MG63 (cell line): ENCODE data around the gene SNX5. TPM values are rescaled to one million over a fixed set of nuclear protein-coding genes. Genes with fewer than 3 reads are reported as not detected.

Source experiments
- DNase-seq: peaks from one replicate; pipeline ENCODE4 v3.0.0-alpha.2; 2020
- H3K27me3 ChIP-seq: fragments of 250-450 bp; sonication (Bioruptor Pico); 2 replicates; pipeline ENCODE4 v1.5.1; 2020; ENCODE audit warnings: mild to moderate bottlenecking, moderate library complexity
- H3K36me3 ChIP-seq: fragments of 250-450 bp; sonication (Bioruptor Pico); 2 replicates; pipeline ENCODE4 v1.5.1; 2020; ENCODE audit warnings: mild to moderate bottlenecking, moderate library complexity
- H3K4me3 ChIP-seq: fragments of 250-450 bp; sonication (Bioruptor Pico); 2 replicates; pipeline ENCODE4 v1.5.1; 2020; ENCODE audit warnings: mild to moderate bottlenecking, moderate library complexity
- H3K9me3 ChIP-seq: fragments of 250-450 bp; sonication (Bioruptor Pico); 2 replicates; pipeline ENCODE4 v1.5.1; 2020; ENCODE audit warnings: mild to moderate bottlenecking, moderate library complexity
- total RNA-seq: library from RNA; depleted of rRNA; stranded (reverse); fragments of >200 nt; shearing (Covaris generic); gene quantifications from 2 replicates; pipeline ENCODE4 v1.2.3, GENCODE V29; 2014; ENCODE audit warnings: low replicate concordance

Gene SNX5
- total RNA-seq, 1 experiment from 2014 or later, result 99.6 TPM

- no peak overlapping the region for H3K4me3 ChIP-seq
- DNase-seq, result no peak
- H3K27me3 ChIP-seq, result no peaks in the 10 kb centered on the region
- peaks cover 86% of the 10 kb centered on the region for H3K36me3 ChIP-seq
- no peaks in the 10 kb centered on the region for H3K9me3 ChIP-seq
Observed at GRCh38 chr20:17952692-17953684, 15.6 kb downstream of the SNX5 start.

DNA sequence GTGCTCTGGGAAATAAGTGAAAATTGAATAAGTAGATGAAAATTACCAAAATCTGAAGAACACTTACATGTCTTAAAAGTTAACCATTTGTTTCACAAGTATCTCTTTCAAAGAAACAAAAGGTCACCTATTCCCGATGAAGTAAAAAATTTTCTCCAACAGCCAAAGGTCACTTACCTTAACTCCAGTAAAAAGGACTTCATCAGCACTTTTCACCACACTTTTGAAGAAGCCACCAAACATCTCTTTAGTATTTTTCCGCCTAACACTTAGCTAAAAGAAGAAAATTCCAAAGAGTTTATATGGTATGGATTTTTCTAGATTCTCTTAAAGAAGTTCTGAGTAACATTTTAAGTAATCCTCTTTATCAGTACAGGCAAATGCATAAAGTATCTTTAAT is 17.3 kb downstream of the SNX5 start:
- Histone ChIP-seq H3K36me3 (peaks cover 97% of the 10 kb centered on the region), H3K9me3 (no peaks in the 10 kb centered on the region), H3K27me3 (no peaks in the 10 kb centered on the region), H3K4me3 (no peak overlapping the region)
- no peak for DNase-seq

GRCh38 chr20:17950670-17951069 is 17.9 kb downstream of the SNX5 start:
- DNase-seq, result no peak
- H3K4me3 ChIP-seq, result no peak overlapping the region
- peaks cover 97% of the 10 kb centered on the region for H3K36me3 ChIP-seq
- H3K27me3 ChIP-seq, result no peaks in the 10 kb centered on the region
- H3K9me3 ChIP-seq, result no peaks in the 10 kb centered on the region

DNA sequence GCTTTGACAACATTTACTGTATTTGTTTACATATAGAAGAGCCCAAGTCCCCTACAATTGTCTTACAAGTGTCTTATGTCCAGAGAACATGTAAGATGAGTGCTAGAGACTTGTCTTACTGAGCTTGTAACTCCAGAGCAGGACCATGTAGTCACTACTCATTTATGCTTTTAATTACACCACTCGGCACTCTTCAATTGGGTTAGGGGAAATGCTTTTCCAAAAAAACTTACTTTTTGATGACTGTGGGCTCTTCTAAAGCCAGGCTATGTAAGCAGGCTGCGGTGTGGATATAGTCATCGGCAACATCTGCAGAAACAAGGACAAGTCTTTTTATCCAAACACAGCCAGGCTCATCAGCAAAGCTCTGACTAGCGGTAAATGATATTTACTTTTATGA is 18.7 kb downstream of the SNX5 start:
- Histone ChIP-seq H3K4me3 (no peak overlapping the region), H3K27me3 (no peaks in the 10 kb centered on the region), H3K36me3 (peaks cover 97% of the 10 kb centered on the region), H3K9me3 (no peaks in the 10 kb centered on the region)
- no peak for DNase-seq

DNA sequence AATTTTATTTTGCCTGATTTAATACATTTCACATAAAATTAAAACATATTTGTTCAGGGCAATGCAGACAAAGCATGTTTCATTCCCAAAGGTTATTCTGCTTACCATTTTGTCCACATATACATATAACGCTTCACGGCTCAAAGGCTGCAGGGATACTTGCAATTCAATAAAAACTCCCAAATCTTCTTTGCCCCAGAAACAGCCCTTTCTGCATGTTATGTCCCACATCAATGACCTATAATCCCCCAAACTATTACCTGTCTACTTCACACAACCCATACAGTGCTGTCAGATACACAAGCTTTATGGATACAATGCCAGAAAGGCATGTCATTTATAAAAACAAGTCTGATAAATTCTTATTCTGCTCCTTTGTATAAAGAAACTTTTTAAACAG is 20.2 kb downstream of the SNX5 start:
- Histone ChIP-seq H3K4me3 (no peak overlapping the region), H3K27me3 (no peaks in the 10 kb centered on the region), H3K36me3 (peaks cover 94% of the 10 kb centered on the region), H3K9me3 (no peaks in the 10 kb centered on the region)
- DNase-seq, result no peak

DNA sequence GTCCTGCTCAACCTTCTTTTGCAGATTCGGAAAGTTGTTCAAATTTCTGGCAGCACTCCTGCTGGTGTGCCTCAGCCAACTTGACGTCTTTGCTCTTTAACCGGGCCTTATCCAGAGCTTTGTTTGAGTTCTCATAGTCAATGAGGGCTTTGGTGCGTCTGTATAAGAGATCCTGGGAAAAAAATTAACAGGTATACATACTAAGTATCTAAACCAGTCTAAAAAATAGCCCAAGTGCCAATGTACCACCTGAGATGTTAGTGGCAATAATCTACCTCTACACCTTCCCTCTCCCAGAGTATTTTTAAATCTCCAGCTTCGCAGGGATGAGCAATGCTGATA is 21.1 kb downstream of the SNX5 start:
- no peak overlapping the region for H3K4me3 ChIP-seq
- DNase-seq, result no peak
- H3K9me3 ChIP-seq, result no peaks in the 10 kb centered on the region
- H3K36me3 ChIP-seq, result peaks cover 96% of the 10 kb centered on the region
- H3K27me3 ChIP-seq, result no peaks in the 10 kb centered on the region

GRCh38 chr20:17946572-17947473 is 21.8 kb downstream of the SNX5 start:
- DNase-seq, result no peak
- Histone ChIP-seq H3K36me3 (peaks cover 96% of the 10 kb centered on the region), H3K4me3 (no peak overlapping the region), H3K27me3 (no peaks in the 10 kb centered on the region), H3K9me3 (no peaks in the 10 kb centered on the region)

- H3K9me3 ChIP-seq, result no peaks in the 10 kb centered on the region
- DNase-seq, result no peak
- no peak overlapping the region for H3K4me3 ChIP-seq
- no peaks in the 10 kb centered on the region for H3K27me3 ChIP-seq
- H3K36me3 ChIP-seq, result peaks cover 96% of the 10 kb centered on the region
Observed at GRCh38 chr20:17946040-17946439, 22.6 kb downstream of the SNX5 start.

DNA sequence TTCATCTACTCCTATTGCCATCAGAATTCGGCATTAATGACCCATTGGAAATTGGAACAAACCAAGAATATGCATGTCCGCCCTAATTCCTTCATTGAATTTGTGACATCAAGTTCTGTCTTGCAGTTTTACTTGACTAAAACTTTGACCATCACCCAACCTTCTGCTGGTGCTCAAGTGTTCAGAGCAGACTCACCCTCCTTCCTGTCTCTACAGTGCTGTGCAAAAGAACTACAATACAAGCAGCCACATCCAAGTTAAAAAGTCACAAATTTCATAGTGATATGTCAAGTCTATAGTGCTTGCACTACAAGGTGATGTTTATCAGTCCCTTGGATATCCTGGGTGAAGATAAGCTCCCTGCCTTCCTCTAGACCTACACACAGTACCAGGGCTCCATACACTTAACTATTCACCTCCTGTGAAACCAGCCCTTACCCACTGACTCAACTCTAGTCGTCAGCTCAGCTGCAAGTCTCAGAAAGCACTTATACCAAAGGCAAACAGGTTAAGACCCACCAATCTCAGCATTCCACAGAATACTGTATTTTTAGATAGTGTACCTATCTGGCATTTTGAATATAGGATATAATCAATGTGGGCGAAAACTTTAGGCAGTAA is 23.6 kb downstream of the SNX5 start:
- peaks cover 94% of the 10 kb centered on the region for H3K36me3 ChIP-seq

DNA sequence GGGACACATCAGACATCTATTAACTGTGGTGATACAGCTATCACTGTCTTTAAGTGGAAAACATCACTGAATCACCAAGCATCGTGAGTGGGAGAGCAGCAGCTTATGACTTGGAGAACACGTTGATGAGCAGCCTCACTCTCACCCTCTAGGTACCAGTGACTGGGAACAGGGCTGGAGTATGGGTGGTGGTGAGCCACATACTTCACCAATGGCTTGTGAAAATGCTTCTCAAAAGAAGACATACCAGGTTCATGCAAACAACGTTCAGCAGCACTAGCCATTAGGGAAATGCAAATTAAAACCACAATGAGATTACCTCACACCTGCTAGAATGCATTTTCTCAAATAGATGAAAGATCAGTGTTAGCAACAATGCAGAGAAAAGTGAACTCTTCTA is 25.3 kb downstream of the SNX5 start:
- no peak for DNase-seq
- Histone ChIP-seq H3K9me3 (no peaks in the 10 kb centered on the region), H3K27me3 (no peaks in the 10 kb centered on the region), H3K4me3 (no peak overlapping the region), H3K36me3 (peaks cover 81% of the 10 kb centered on the region)

More for the DNA sequence above, 23.6 kb downstream of the SNX5 start:
- H3K9me3 ChIP-seq, result no peaks in the 10 kb centered on the region
- no peak overlapping the region for H3K4me3 ChIP-seq
- no peak for DNase-seq
- H3K27me3 ChIP-seq, result no peaks in the 10 kb centered on the region

- Histone ChIP-seq H3K4me3 (no peak overlapping the region), H3K27me3 (no peaks in the 10 kb centered on the region), H3K9me3 (no peaks in the 10 kb centered on the region), H3K36me3 (peaks cover 66% of the 10 kb centered on the region)
- DNase-seq, result no peak
Observed at GRCh38 chr20:17941826-17942196, 26.8 kb downstream of the SNX5 start.

DNA sequence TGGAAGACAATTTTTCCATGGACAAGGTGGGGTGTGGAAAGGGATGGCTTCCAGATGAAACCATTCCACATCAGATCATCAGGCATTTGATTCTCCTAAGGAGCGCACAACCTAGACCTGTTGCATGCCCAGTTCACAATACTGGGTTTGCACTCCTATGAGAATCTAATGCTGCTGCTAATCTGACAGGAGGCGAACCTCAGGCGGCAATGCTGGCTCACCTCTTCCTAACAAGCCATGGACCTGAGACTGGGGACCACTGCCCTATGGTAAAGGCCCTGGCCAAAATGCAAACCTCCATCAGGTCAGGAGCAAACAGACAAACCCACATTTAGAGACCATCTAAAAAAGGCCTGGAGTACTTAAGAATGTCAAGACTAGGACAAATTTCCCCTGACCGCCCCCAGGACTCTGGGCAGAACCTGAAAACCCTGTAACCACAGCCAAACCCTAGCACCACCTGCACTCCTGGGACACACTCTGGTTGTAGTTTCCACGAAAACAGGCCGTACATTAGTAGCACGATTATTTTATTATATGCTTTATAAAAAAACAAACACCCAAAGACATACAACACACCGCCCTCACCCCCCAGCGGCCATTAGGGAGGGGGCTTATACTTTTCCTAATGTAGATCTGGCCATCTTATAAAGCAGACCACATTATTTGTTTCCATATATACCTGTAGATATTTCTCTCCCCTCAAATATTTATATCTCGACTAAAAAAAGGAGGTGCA is 27.3 kb downstream of the SNX5 start:
- Histone ChIP-seq H3K36me3 (peaks cover 60% of the 10 kb centered on the region), H3K9me3 (no peaks in the 10 kb centered on the region), H3K4me3 (no peak overlapping the region), H3K27me3 (no peaks in the 10 kb centered on the region)
- DNase-seq, result no peak

DNA sequence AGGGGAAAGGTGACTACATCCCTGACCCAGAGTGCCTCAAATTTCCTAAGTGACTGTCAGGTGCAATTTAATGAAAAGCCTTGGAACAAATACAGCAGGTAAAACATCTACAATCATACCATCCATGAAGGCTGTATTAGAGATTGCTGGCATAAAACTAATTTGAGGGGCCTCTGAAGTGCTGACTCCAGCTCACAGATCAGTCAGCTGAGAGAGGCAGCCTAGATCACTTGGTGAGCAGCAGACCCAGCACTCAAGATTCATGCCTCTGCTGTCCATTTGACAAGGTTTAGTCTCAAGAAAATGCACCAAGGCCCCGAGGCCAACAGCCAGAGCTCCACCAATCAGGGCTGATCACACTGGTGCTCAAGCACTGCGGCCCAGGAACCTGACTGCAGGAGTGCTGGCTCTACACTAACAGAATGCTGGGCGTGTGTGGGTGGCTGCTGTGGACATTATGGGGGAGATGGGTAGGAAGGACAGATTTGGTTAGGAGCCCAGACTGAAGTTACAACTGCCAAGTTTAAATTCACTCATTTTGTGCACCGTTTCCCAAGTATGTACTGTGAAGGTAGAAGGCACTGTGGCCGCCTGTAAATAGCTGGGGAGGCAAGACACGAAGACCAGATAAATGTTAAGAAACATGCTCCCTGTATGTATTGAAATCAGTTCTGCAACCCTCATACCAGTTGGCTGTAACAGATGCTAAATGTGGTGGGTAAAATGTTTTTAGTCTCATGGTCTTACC is 28.2 kb downstream of the SNX5 start:
- H3K4me3 ChIP-seq, result no peak overlapping the region
- no peak for DNase-seq
- H3K9me3 ChIP-seq, result no peaks in the 10 kb centered on the region
- peaks cover 52% of the 10 kb centered on the region for H3K36me3 ChIP-seq
- no peaks in the 10 kb centered on the region for H3K27me3 ChIP-seq

- Histone ChIP-seq H3K27me3 (no peaks in the 10 kb centered on the region), H3K4me3 (no peak overlapping the region), H3K9me3 (no peaks in the 10 kb centered on the region), H3K36me3 (peaks cover 45% of the 10 kb centered on the region)
- DNase-seq, result no peak
Observed at GRCh38 chr20:17939622-17940223, 28.9 kb downstream of the SNX5 start.

DNA sequence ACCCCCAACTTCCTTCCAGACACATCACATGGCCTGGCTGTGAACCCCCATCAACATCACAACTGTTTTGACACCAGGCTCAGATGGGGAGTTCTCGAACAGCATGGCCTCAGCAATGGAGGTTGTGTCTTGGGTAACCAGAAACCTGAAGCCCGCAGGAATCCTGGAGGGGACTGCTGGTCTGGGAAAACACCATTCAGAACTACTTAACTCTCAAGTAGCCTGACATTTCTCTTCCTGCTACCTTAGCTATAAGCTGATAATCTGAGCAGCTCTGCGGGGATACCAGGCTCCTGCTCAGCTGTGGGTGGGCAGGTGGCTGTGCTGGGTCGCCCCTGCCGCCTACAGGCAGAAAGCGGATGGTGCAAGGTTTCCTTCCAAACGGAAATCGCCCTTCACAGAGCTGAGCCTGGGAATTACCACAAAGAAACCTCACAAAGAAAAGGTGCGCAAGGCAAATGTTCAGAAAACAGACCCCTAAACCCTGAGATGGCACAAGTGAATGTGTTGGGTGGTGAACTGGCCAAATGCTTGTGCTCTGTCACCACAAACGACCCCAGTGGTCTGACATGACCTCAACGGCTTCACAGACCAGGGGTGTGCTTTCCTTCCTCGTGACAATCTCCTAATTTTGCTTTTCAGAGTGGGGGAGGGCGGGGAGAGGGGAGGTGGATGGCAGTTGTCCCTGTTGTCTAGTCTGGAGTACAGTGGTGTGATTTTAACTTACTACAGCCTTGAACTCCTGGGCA is 29.5 kb downstream of the SNX5 start:
- peak; percentile 49 for DNase-seq
- Histone ChIP-seq H3K27me3 (no peaks in the 10 kb centered on the region), H3K36me3 (peaks cover 43% of the 10 kb centered on the region), H3K9me3 (no peaks in the 10 kb centered on the region), H3K4me3 (no peak overlapping the region)
